ENCODE results near the gene OAS1.
"Not testable (repeated sequence)": the region's sequence is repeated elsewhere in the genome, so short reads cannot be mapped to it uniquely, and the experiment has no call there.

The OAS1 gene

DNA sequence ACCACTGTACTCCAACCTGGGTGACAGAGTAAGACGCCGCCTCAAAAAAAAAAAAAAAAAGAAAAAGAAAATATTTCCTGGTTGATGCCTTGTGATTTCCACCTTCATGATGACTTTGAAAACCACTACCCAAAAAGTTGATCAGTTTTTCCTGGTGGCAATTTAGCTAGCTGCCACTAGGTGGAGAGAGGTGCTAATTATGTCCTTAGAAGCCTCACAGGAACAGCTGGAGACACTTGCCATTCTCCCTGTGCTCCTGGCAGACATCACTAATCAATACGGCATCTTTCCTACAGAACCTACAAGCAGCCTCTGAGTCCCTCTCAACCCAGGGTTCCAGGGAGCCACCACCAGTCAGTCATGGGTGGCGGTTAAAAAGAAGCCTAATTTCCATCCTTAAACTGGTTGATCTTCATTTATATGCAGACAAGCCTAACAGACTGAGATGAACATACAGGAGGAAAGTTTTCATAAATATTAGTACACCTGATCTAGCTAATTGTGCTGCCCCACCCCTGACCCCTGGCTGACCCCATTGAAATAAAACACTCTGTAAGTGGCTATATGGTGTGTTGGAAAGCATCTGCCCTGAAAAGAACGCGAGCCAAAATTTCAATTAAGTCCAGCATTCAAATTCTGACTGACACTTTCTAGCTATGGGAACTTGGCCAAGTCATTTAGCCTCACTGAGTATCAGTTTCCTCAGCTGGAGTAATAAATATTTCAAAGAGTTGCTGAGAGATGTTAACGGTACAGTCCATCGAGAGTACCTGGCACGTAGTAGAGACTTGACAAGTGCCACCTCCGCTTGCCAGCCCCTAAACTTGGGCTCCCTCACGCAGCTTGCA is 6.2 kb upstream of the OAS1 start:
- no peak for FAIRE-seq

GRCh38 chr12:112901271-112901670 is 5.5 kb upstream of the OAS1 start:
- FAIRE-seq = no peak

- FAIRE-seq = no peak
Observed at GRCh38 chr12:112904571-112904970, 2.2 kb upstream of the OAS1 start.

DNA sequence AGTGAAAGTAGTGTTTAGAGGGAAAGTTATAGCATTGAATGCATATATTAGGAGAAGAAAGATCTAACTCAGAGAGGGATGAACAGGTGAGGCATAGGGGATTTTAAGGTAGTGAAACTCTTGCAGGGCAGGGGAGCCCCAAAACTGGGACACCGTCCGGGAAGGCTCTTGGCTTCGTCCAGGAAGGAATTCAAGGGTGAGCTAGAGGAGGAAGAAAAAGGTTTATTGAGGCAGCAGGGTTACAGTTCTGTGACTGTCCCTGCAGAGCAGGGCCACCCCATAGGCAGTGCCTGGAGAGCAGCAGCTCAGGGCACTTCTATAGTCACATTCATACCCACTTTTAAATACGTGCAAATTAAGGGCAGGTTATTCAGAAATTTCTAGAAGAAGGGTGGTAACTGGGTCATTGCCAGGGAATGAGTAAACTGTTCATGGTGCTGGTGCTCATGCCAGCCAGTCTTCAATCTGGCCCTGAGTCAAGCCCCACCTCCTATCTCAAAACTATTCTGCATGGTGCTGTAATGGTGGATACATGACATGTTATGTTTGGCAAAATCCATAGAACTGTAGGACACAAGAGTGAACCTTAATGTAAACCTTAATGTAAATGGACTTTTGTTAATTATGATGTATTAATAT is 1.2 kb upstream of the OAS1 start:
- FAIRE-seq = no peak

GRCh38 chr12:112907415-112908157 is 824 bp downstream of the OAS1 start:
- FAIRE-seq = no peak

- FAIRE-seq = no peak
Observed at GRCh38 chr12:112908548-112908947, 1.8 kb downstream of the OAS1 start.

DNA sequence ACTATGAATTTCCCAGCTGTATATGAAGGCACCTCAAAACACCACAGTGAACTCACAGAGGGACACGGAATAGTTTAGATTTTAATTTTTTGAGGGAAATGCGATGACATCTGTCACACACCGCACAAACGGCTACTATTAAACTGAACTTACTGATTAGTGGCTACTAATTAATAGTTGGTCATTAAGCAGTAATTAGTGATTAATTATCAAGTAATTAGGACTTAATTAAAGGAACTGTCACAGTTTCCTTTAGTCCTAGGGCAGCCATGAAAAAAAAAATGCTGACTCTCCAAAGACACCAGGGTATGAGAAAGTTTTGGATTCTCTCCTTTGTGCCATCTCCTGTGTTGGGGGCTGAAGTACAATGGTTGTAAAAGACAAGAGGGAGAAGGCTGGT is 2.9 kb downstream of the OAS1 start:
- no peak for FAIRE-seq

- no peak for FAIRE-seq
Observed at GRCh38 chr12:112913038-112913688, 6.4 kb downstream of the OAS1 start.

DNA sequence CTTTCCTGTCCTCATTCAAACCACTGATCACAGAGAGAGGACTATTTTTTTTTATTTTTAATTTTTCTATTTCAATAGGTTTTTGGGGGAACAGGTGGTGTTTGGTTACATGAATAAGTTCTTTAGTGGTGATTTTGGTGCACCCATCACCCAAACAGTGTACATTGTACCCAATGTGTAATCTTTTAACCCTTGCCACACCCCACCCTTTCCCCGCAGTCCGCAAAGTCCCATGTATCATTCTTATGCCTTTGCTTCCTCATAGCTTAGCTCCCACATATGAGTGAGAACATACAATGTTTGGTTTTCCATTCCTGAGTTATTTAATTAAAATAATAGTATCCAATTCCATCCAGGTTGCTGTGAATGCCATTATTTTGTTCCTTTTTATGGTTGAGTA is 7.1 kb downstream of the OAS1 start:
- FAIRE-seq = not testable (repeated sequence)

GRCh38 chr12:112916270-112916669 is 9.5 kb downstream of the OAS1 start:
- FAIRE-seq = no peak

DNA sequence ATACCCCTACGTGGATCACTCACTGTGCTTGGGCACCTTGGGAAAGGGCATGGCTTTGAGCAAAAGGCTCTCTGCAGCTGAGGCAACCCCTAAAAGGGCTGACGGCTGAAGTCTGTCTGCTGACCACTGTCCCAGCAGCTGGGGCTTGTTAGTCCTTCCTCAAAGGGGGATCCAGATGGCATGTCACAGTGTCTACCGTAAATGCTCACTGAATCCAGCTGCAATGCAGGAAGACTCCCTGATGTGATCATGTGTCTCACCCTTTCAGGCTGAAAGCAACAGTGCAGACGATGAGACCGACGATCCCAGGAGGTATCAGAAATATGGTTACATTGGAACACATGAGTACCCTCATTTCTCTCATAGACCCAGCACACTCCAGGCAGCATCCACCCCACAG is 12.4 kb downstream of the OAS1 start:
- FAIRE-seq = no peak

GRCh38 chr12:112924986-112925385 is 18.2 kb downstream of the OAS1 start:
- FAIRE-seq = no peak

- not testable (repeated sequence) for FAIRE-seq
Observed at GRCh38 chr12:112926416-112927033, 19.8 kb downstream of the OAS1 start.

DNA sequence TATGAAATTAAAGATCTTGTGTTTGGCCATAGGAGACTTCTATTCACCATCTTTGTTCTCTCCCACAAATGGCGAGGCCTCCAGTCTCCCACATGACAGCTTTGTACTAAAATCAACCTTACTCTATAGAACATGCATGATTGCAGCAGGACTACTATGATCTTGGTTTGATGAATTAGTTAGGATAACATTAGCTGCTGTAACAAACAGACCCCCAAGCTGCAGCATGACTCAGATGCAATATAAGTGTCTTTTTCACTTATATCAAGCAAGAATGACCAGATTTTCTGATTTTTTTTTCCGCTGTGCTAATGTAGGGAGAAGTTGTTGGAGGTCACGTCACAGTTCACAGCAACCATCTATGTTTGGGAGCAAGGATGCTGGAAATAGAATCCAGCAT is 20.7 kb downstream of the OAS1 start:
- no peak for FAIRE-seq

- no peak for FAIRE-seq
Observed at GRCh38 chr12:112927925-112928324, 21.2 kb downstream of the OAS1 start.

DNA sequence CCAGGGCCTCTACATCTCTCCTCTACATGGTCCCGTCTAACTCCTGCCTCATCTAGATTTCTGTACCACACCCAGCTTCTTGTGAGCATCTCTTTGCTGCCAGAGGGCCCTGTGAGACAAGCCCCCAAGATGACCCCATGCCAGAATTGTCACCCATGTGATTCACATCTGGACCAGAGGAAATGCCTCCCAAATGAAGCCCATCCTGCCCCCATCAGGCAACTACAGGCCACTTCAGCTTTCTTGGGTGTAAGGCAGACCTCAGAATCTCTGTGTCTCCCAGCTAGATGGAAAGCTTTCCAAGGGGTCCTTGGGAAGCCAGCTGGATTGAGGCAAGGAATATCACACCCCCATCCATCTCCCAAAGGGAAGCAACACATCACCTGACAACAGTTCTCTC is 22.2 kb downstream of the OAS1 start:
- no peak for FAIRE-seq

DNA sequence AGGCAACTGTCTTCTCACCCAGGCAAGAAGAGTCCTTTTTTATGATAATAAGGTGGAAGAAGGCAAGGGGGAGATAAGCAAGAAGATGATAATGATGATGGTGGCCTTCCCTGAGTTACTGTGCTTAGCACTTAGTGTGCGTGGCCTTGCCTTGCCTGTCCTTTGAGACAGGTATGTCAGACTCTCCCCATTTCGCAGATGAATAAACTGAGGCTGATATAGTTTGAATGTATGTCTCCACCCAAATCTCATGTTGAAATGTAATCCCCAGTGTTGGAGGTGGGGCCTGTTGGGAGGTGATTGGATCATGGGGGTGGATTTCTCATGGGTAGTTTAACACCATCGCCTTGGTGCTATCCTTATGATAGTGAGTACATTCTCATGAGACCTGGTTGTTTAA is 23.0 kb downstream of the OAS1 start:
- no peak for FAIRE-seq

GRCh38 chr12:112930350-112930749 is 23.6 kb downstream of the OAS1 start:
- no peak for FAIRE-seq

GRCh38 chr12:112932485-112933128 is 25.8 kb downstream of the OAS1 start:
- FAIRE-seq = no peak

DNA sequence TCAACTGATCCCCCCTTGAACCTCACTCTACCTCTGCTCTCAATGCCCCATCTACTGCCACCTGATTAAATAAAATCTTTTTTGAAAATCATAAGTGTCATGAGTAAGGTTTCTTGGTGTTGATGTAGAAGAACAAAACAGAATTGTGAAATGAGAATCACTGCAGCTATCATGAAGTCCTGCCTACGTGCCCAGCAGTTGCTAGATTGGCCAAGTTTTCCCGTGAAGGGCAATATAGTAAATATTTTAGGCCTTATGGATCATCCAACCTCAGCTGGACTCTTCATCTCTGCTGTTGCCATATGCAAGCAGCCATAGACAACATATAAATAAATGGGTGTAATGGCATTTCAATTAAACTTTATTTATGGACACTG is 26.4 kb downstream of the OAS1 start:
- FAIRE-seq = no peak

GRCh38 chr12:112936264-112936663 is 29.5 kb downstream of the OAS1 start:
- no peak for FAIRE-seq

DNA sequence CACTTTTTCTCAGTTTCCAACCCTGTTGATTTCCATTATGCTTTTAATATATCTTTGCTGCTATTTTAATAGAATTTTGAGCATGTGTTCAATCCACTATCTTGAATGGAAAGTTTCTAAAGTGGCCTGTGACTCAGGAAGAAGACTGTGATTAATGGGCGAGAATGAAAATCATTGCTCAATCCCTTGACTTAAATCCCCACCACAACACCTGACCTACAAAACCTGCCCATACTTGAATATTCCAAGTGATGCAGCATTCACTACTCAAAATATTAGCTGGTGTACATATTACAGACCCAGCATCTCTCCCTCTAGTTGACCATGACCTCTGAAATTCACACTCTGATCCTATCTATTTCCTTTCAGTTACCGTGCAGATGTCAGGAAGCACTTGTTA is 30.2 kb downstream of the OAS1 start:
- no peak for FAIRE-seq

Measured in islet of Langerhans (tissue), 1 donor.